Nephron progenitor cell (in vitro differentiated cells): ENCODE results near the gene PDE4B.

Experiments
- DNase-seq: peaks from one replicate; pipeline ENCODE4 v3.0.0; 2021
- H3K27ac Mint-ChIP-seq: 2 replicates; pipeline ENCODE4 v1.8.0; 2021; ENCODE audit warnings: mild to moderate bottlenecking, moderate library complexity, mixed read lengths
- H3K27me3 Mint-ChIP-seq: 2 replicates; pipeline ENCODE4 v1.8.0; 2021; ENCODE audit warnings: mild to moderate bottlenecking, low read depth, mixed read lengths; ENCODE audit not compliant: poor library complexity
- H3K36me3 Mint-ChIP-seq: 2 replicates; pipeline ENCODE4 v1.8.0; 2021; ENCODE audit warnings: low read depth, mixed read lengths
- H3K4me1 Mint-ChIP-seq: 2 replicates; pipeline ENCODE4 v1.8.0; 2021; ENCODE audit warnings: mixed read lengths
- H3K4me3 Mint-ChIP-seq: 2 replicates; pipeline ENCODE4 v1.8.0; 2021; ENCODE audit warnings: mild to moderate bottlenecking, moderate library complexity, mixed read lengths
- H3K9me3 Mint-ChIP-seq: 2 replicates; pipeline ENCODE4 v1.8.0; 2021; ENCODE audit warnings: mild to moderate bottlenecking, moderate library complexity, mixed read lengths
- CTCF ChIP-seq: fragments of 200-600 bp; sonication (generic); IDR thresholded peaks from 2 replicates; pipeline ENCODE4 v1.5.0; 2021; ENCODE audit warnings: antibody characterized with exemption

PDE4B gene

GRCh38 chr1:65792669-65793358 is at the start of gene PDE4B:
Gene PDE4B (plus strand): TSS chr1:65792895.
- H3K4me3 Mint-ChIP-seq, result peak within 1 kb of the TSS; percentile 85
- no peak within 1 kb of the TSS for H3K27ac Mint-ChIP-seq
- peaks cover 89% of the 10 kb centered on the region for H3K27me3 Mint-ChIP-seq
- no peak for TF ChIP-seq CTCF
- peaks cover 9% of the 10 kb centered on the region for H3K36me3 Mint-ChIP-seq
- H3K4me1 Mint-ChIP-seq, result peaks cover 17% of the 10 kb centered on the region
- peak; percentile 75 for DNase-seq
- peaks cover 23% of the 10 kb centered on the region for H3K9me3 Mint-ChIP-seq

- no peaks in the 10 kb centered on the region for H3K36me3 Mint-ChIP-seq
- no peak overlapping the region for H3K4me3 Mint-ChIP-seq
- peaks cover 10% of the 10 kb centered on the region for H3K27me3 Mint-ChIP-seq
- no peak for DNase-seq
- no peak for TF ChIP-seq CTCF
- peaks cover 52% of the 10 kb centered on the region for H3K9me3 Mint-ChIP-seq
- no peaks in the 10 kb centered on the region for H3K4me1 Mint-ChIP-seq
- H3K27ac Mint-ChIP-seq, result no peak overlapping the region
These were observed 48.0 kb upstream of the PDE4B start for GRCh38 chr1:65744731-65745130.

- H3K4me3 Mint-ChIP-seq, result no peak overlapping the region
- no peak for TF ChIP-seq CTCF
- peaks cover 7% of the 10 kb centered on the region for H3K27me3 Mint-ChIP-seq
- no peak for DNase-seq
- no peaks in the 10 kb centered on the region for H3K9me3 Mint-ChIP-seq
- no peak overlapping the region for H3K27ac Mint-ChIP-seq
- H3K4me1 Mint-ChIP-seq, result no peaks in the 10 kb centered on the region
- H3K36me3 Mint-ChIP-seq, result no peaks in the 10 kb centered on the region
These were observed 40.7 kb upstream of the PDE4B start for GRCh38 chr1:65751961-65752360.

- no peak for DNase-seq
- TF ChIP-seq CTCF, result no peak
- Mint-ChIP-seq H3K27me3 (peaks cover 8% of the 10 kb centered on the region), H3K36me3 (no peaks in the 10 kb centered on the region), H3K27ac (no peak overlapping the region), H3K4me3 (no peak overlapping the region), H3K9me3 (no peaks in the 10 kb centered on the region), H3K4me1 (no peaks in the 10 kb centered on the region)
These were observed 36.1 kb upstream of the PDE4B start for GRCh38 chr1:65756616-65757015.

GRCh38 chr1:65757531-65757930 is 35.2 kb upstream of the PDE4B start:
- H3K4me1 Mint-ChIP-seq, result peaks cover 5% of the 10 kb centered on the region
- H3K4me3 Mint-ChIP-seq, result no peak overlapping the region
- H3K27ac Mint-ChIP-seq, result no peak overlapping the region
- H3K36me3 Mint-ChIP-seq, result no peaks in the 10 kb centered on the region
- no peaks in the 10 kb centered on the region for H3K9me3 Mint-ChIP-seq
- DNase-seq, result no peak
- H3K27me3 Mint-ChIP-seq, result peaks cover 8% of the 10 kb centered on the region
- no peak for TF ChIP-seq CTCF

- Mint-ChIP-seq H3K4me1 (peaks cover 7% of the 10 kb centered on the region), H3K4me3 (no peak overlapping the region), H3K27me3 (peaks cover 10% of the 10 kb centered on the region), H3K36me3 (no peaks in the 10 kb centered on the region), H3K9me3 (no peaks in the 10 kb centered on the region), H3K27ac (no peak overlapping the region)
- TF ChIP-seq CTCF, result no peak
- no peak for DNase-seq
These were observed 34.6 kb upstream of the PDE4B start for GRCh38 chr1:65758128-65758527.
